ENCODE results near the gene FSTL3. TPM values are rescaled to one million over a fixed set of nuclear protein-coding genes. Genes with fewer than 3 reads are reported as not detected.

Gene FSTL3
- total RNA-seq, 2 donors from 2014 or later: 69.3 to 241 TPM

DNA sequence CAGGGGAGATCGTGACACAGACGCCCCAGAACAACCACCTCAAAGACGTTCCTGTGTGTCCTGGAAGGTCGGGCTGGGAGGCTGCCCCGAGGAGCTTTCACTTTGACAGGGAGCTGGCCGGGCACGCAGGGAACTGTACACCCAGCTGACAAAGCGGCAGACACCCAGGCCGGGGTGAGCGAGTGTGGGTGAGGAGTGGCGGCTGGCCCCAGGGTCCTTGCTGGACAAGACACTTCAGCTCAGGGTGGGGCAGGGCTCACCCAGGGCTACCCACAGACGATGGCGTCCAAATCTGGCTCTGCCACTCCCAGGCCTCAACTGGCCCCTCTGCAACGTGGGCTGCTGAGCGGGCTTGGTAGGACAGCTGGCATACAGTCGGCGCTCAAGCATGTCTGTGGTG lies 34.5 kb upstream of the FSTL3 start:
- no peaks in the 10 kb centered on the region for H3K36me3 ChIP-seq
- no peak for TF ChIP-seq POLR2A (IDR thresholded peaks at IDR 0.05)
- no peak for TF ChIP-seq POLR2AphosphoS5 (IDR thresholded peaks at IDR 0.05)
- TF ChIP-seq, protein P1, sequence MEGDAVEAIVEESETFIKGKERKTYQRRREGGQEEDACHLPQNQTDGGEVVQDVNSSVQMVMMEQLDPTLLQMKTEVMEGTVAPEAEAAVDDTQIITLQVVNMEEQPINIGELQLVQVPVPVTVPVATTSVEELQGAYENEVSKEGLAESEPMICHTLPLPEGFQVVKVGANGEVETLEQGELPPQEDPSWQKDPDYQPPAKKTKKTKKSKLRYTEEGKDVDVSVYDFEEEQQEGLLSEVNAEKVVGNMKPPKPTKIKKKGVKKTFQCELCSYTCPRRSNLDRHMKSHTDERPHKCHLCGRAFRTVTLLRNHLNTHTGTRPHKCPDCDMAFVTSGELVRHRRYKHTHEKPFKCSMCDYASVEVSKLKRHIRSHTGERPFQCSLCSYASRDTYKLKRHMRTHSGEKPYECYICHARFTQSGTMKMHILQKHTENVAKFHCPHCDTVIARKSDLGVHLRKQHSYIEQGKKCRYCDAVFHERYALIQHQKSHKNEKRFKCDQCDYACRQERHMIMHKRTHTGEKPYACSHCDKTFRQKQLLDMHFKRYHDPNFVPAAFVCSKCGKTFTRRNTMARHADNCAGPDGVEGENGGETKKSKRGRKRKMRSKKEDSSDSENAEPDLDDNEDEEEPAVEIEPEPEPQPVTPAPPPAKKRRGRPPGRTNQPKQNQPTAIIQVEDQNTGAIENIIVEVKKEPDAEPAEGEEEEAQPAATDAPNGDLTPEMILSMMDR (IDR thresholded peaks at IDR 0.05): no peak
- no peak overlapping the region for H3K4me3 ChIP-seq
- H3K4me1 ChIP-seq (replicated peaks): no peaks in the 10 kb centered on the region
- intact Hi-C loops (cut with DNase I): no loop called here
- WGBS: 73% methylated on average over 17 of the region's 17 CpGs
- H3K27me3 ChIP-seq (replicated peaks; ENCODE audit: insufficient read depth): no peaks in the 10 kb centered on the region
- H3K9me3 ChIP-seq: no peaks in the 10 kb centered on the region
- peak overlapping the region in 1 of 2 donors; percentile 14 for H3K27ac ChIP-seq
- DNase-seq (ENCODE audit: low spot score): no peak

DNA sequence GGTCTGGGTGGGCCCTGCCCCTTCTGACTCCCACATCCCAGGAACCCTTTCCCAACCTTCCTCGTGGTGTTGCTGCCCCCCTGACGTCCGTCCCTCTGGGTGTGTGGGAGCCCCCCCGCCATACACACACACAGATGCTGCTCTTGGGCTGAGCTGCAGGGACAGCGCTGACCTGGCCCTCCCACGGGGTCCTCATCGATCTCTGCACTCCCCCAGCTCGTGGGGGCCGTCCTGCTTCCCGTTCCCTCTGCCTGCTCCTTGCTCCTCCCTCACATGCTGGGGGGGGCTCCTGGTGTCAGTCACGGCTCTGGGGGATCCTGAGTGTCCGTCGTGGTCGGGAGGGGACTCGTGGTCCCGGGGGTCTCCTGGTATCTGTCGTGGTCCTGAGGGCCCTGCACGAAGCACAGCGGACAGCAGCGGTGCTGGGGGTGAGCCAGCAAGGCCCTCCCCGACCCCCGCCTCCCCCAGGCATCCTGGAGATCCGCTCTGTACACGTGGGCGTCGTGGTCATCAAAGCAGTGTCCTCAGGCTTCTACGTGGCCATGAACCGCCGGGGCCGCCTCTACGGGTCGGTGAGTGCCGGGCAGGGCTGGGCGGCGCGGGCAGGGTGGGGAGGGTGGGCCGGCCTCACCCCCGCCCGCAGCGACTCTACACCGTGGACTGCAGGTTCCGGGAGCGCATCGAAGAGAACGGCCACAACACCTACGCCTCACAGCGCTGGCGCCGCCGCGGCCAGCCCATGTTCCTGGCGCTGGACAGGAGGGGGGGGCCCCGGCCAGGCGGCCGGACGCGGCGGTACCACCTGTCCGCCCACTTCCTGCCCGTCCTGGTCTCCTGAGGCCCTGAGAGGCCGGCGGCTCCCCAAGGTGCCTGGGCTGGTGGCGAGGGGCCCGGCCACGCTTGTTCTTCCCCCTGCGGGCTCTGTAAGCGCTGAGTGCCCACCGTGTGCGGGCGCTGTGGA lies 33.1 kb upstream of the FSTL3 start:
- TF ChIP-seq, protein P1 (IDR thresholded peaks at IDR 0.05): no peak
- TF ChIP-seq POLR2A (IDR thresholded peaks at IDR 0.05): no peak
- TF ChIP-seq POLR2AphosphoS5 (IDR thresholded peaks at IDR 0.05): no peak
- H3K27ac ChIP-seq: no peak overlapping the region
- no peak overlapping the region for H3K4me3 ChIP-seq
- 77% methylated on average over 61 of the region's 70 CpGs for WGBS
- H3K27me3 ChIP-seq (replicated peaks; ENCODE audit: insufficient read depth): no peaks in the 10 kb centered on the region
- H3K4me1 ChIP-seq (replicated peaks): no peaks in the 10 kb centered on the region
- H3K36me3 ChIP-seq: no peaks in the 10 kb centered on the region
- intact Hi-C loops (cut with DNase I): no loop called here
- no peak for DNase-seq (ENCODE audit: low spot score)
- no peaks in the 10 kb centered on the region for H3K9me3 ChIP-seq

DNA sequence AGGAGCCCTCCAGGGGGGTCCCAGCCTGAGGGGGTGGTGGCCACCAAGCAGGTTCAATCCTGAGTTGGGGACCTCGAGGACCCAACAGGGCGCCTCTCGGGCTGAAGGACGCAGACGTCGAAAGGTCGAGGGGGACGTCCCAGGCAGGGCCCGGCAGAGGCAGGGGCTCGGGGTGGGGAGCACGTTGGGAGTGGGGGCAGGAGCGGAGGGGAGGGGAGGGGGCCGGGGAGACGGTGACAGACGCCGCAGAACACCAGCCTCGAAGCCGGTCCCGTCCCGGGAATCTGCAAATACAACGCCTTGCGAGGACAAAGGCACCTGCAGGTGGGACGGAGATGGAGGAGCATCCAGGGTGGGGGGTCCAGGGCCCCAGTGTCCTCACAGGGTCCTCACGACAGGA lies 32.5 kb upstream of the FSTL3 start:
- Histone ChIP-seq H3K4me1 (replicated peaks) (no peaks in the 10 kb centered on the region), H3K4me3 (no peak overlapping the region), H3K36me3 (no peaks in the 10 kb centered on the region), H3K27me3 (replicated peaks; ENCODE audit: insufficient read depth) (no peaks in the 10 kb centered on the region), H3K9me3 (no peaks in the 10 kb centered on the region), H3K27ac (no peak overlapping the region)
- 87% methylated on average over 24 of the region's 24 CpGs for WGBS
- no peak for DNase-seq (ENCODE audit: low spot score)
- intact Hi-C loops (cut with DNase I): no loop called here
- TF ChIP-seq POLR2A (IDR thresholded peaks at IDR 0.05): no peak
- TF ChIP-seq, protein P1 (IDR thresholded peaks at IDR 0.05): no peak

DNA sequence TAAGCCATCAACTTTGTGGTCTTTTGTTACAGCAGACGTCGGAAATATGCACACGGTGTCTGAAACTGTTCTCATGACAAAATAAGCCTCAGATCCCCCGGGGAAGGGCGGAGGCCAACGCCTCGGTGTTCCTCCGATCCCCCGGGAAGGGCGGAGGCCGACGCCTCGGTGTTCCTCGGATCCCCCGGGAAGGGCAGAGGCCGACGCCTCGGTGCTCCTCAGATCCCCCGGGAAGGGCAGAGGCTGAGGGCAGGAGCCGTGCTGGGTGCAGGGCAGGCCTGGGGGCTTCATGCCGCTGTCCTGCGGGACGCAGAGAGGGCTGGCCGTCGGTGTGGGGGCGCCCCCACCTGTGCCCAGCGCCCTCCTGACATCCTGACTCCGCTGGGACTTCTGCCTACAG lies 31.8 kb upstream of the FSTL3 start:
- 78% methylated on average over 28 of the region's 28 CpGs for WGBS
- H3K27me3 ChIP-seq (replicated peaks; ENCODE audit: insufficient read depth): no peaks in the 10 kb centered on the region
- TF ChIP-seq, protein P1 (IDR thresholded peaks at IDR 0.05): no peak
- TF ChIP-seq POLR2A (IDR thresholded peaks at IDR 0.05) (no peak), POLR2AphosphoS5 (IDR thresholded peaks at IDR 0.05) (no peak)
- H3K4me3 ChIP-seq: no peak overlapping the region
- intact Hi-C loops (cut with DNase I): no loop called here
- no peaks in the 10 kb centered on the region for H3K36me3 ChIP-seq
- H3K27ac ChIP-seq: no peak overlapping the region
- H3K4me1 ChIP-seq (replicated peaks): no peaks in the 10 kb centered on the region
- no peak for DNase-seq (ENCODE audit: low spot score)
- H3K9me3 ChIP-seq: no peaks in the 10 kb centered on the region

DNA sequence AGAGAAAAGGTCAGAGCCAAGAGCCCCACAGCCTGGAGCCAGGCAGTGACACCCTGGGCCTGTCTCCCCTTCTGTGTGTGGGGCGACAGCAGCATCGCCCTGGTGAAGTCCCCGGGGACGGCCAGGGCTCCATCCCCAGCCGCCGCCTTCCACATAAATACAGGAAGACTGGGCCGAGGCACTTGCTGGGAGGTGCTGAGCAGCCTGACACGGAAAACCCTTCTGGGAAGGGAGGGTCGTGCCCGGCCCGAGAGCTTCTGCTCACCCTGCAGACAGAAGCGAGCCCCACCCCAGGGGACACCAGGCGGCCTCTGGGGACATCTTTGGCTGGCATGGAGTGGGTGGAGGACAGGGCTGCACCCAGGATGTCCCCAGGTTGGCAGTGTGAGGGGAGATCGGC lies 31.4 kb upstream of the FSTL3 start:
- H3K4me1 ChIP-seq (replicated peaks): no peaks in the 10 kb centered on the region
- H3K4me3 ChIP-seq: no peak overlapping the region
- no peaks in the 10 kb centered on the region for H3K9me3 ChIP-seq
- no peaks in the 10 kb centered on the region for H3K27me3 ChIP-seq (replicated peaks; ENCODE audit: insufficient read depth)
- intact Hi-C loops (cut with DNase I): no loop called here
- DNase-seq (ENCODE audit: low spot score): no peak
- no peak overlapping the region for H3K27ac ChIP-seq
- no peaks in the 10 kb centered on the region for H3K36me3 ChIP-seq
- no peak for TF ChIP-seq POLR2A (IDR thresholded peaks at IDR 0.05)
- TF ChIP-seq POLR2AphosphoS5 (IDR thresholded peaks at IDR 0.05): no peak
- TF ChIP-seq, protein P1 (IDR thresholded peaks at IDR 0.05): no peak
- WGBS: 86% methylated on average over 13 of the region's 14 CpGs
